HepG2 (cell line): ENCODE measurements around the gene EFNA2.

Source experiments
- AGO2 ChIP-seq: fragments of 200-400 bp; formaldehyde crosslinking; optimal IDR thresholded peaks from 2 replicates; pipeline ENCODE3; 2017; ENCODE audit warnings: mild to moderate bottlenecking, low read depth, low read length, moderate library complexity
- ARID5B ChIP-seq: IDR thresholded peaks from 2 replicates; pipeline ENCODE4 v1.4.0; 2020; ENCODE audit warnings: mild to moderate bottlenecking, missing genetic modification reagents
- CEBPB ChIP-seq: IDR thresholded peaks from 2 replicates; pipeline ENCODE4 v1.6.1; 2011; ENCODE audit warnings: low read depth, low read length, improper control_type of control experiment, borderline replicate concordance
- CREB1 ChIP-seq, 2 experiments: fragments of 450-650 bp in 1 of 2; IDR thresholded peaks; 2 replicates each; pipeline ENCODE4 v1.6.1; 2016 to 2017; ENCODE audit warnings: control low read depth in 1 of 2, mild to moderate bottlenecking in 1 of 2, missing compliant biosample characterization in 1 of 2, missing genetic modification characterization in 1 of 2
- DZIP1 ChIP-seq: sonication (generic); formaldehyde crosslinking; IDR thresholded peaks from 2 replicates; pipeline ENCODE4 v1.5.0; 2020; ENCODE audit warnings: mild to moderate bottlenecking, missing genetic modification reagents
- ESRRA ChIP-seq: sonication (generic); formaldehyde crosslinking; IDR thresholded peaks from 2 replicates; pipeline ENCODE4 v1.5.1; 2020; ENCODE audit warnings: mild to moderate bottlenecking, low read depth, missing genetic modification reagents
- MAF1 ChIP-seq: sonication (generic); formaldehyde crosslinking; IDR thresholded peaks from 2 replicates; pipeline ENCODE4 v1.5.0; 2020; ENCODE audit warnings: missing genetic modification reagents, borderline replicate concordance
- POLR2A ChIP-seq, 2 experiments: IDR thresholded peaks; 2 replicates each; pipeline ENCODE4 v1.6.1; 2011; ENCODE audit warnings: low read depth in 2 of 2, low read length in 2 of 2, mild to moderate bottlenecking in 1 of 2, moderate library complexity in 1 of 2; ENCODE audit not compliant: insufficient read depth in 1 of 2
- TCF7L2 ChIP-seq: IDR thresholded peaks from 2 replicates; pipeline ENCODE4 v1.6.1; 2011; ENCODE audit warnings: mild to moderate bottlenecking, low read depth, low read length, moderate library complexity
- ZNF253 ChIP-seq: sonication (generic); formaldehyde crosslinking; IDR thresholded peaks from 2 replicates; pipeline ENCODE4 v1.8.0; 2022; ENCODE audit warnings: mild to moderate bottlenecking, missing genetic modification reagents, borderline replicate concordance
- ZNF263 ChIP-seq: sonication (generic); formaldehyde crosslinking; IDR thresholded peaks from 2 replicates; pipeline ENCODE4 v1.4.0; 2020; ENCODE audit warnings: missing genetic modification reagents
- ZNF660 ChIP-seq: sonication (generic); formaldehyde crosslinking; IDR thresholded peaks from 2 replicates; pipeline ENCODE4 v1.5.1; 2020; ENCODE audit warnings: mild to moderate bottlenecking, low read depth, missing genetic modification reagents, borderline replicate concordance
- ZNF879 ChIP-seq: sonication (generic); formaldehyde crosslinking; IDR thresholded peaks from 2 replicates; pipeline ENCODE4 v1.8.1; 2023; ENCODE audit warnings: missing genetic modification reagents

GRCh38 chr19:1311543-1312091, 25.9 kb downstream of the EFNA2 start:
- no peak for TF ChIP-seq ZNF253 (CRISPR knock-in tag)
- no peak for TF ChIP-seq DZIP1
- no peak for TF ChIP-seq ESRRA (CRISPR knock-in tag)
- no peak for TF ChIP-seq ZNF660 (CRISPR knock-in tag)
- TF ChIP-seq TCF7L2: no peak
- TF ChIP-seq ARID5B (CRISPR knock-in tag): no peak
- no peak for TF ChIP-seq ZNF263
- TF ChIP-seq POLR2A (IDR thresholded peaks at IDR 0.05; ENCODE audit: insufficient read depth in 1 of 2, low read depth in 2 of 2, low read length in 2 of 2): no peak
- no peak for TF ChIP-seq ZNF879
- no peak for TF ChIP-seq MAF1 (CRISPR knock-in tag)
- no peak for TF ChIP-seq CREB1 (IDR thresholded peaks at IDR 0.05)
- no peak for TF ChIP-seq CREB1 (CRISPR knock-in tag; IDR thresholded peaks at IDR 0.05)
- TF ChIP-seq CEBPB: no peak
- no peak for TF ChIP-seq AGO2
